RWPE1 (cell line): ENCODE data around the gene CLDN18.

Source experiments
- CTCF ChIA-PET: fragments of 350-600 bp; sonication (Branson Sonifier 250); formaldehyde crosslinking; extraction: SDS; loops from one replicate; lab custom pipeline; 2021; lab: Yijun Ruan, JAX
- POLR2A ChIA-PET: fragments of 400-600 bp; formaldehyde crosslinking; extraction: SDS; loops from one replicate; lab custom pipeline; 2020; ENCODE audit warnings: antibody characterized with exemption; ENCODE audit not compliant: low non-redundant PET; lab: Yijun Ruan, JAX
- DNase-seq: peaks from one replicate; pipeline ENCODE4 v3.0.0; 2012; ENCODE audit warnings: low spot score
- H3K27ac ChIP-seq: fragments of 450-650 bp; 2 replicates; pipeline ENCODE4 v1.5.1; 2017
- TF ChIP-seq, protein P1 (sequence below): fragments of 450-650 bp; conservative IDR thresholded peaks from 2 replicates; pipeline ENCODE4 v1.5.1; 2017; ENCODE audit warnings: low read depth, mild to moderate bottlenecking

CLDN18 gene

DNA sequence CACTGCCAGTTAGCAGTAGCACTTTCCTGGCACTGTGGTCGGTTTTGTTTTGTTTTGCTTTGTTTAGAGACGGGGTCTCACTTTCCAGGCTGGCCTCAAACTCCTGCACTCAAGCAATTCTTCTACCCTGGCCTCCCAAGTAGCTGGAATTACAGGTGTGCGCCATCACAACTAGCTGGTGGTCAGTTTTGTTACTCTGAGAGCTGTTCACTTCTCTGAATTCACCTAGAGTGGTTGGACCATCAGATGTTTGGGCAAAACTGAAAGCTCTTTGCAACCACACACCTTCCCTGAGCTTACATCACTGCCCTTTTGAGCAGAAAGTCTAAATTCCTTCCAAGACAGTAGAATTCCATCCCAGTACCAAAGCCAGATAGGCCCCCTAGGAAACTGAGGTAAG lies 22.6 kb downstream of the CLDN18 start:
- ChIA-PET CTCF (interaction anchor here (0.5 to 1.4 kb wide), 2 partner anchors 20 to 36 kb away, joined by 5 to 8 read pairs; no protein-coding TSS in a partner anchor), POLR2A (no interaction called here)
- H3K27ac ChIP-seq, result no peak overlapping the region
- DNase-seq, result no peak
- TF ChIP-seq, protein P1, sequence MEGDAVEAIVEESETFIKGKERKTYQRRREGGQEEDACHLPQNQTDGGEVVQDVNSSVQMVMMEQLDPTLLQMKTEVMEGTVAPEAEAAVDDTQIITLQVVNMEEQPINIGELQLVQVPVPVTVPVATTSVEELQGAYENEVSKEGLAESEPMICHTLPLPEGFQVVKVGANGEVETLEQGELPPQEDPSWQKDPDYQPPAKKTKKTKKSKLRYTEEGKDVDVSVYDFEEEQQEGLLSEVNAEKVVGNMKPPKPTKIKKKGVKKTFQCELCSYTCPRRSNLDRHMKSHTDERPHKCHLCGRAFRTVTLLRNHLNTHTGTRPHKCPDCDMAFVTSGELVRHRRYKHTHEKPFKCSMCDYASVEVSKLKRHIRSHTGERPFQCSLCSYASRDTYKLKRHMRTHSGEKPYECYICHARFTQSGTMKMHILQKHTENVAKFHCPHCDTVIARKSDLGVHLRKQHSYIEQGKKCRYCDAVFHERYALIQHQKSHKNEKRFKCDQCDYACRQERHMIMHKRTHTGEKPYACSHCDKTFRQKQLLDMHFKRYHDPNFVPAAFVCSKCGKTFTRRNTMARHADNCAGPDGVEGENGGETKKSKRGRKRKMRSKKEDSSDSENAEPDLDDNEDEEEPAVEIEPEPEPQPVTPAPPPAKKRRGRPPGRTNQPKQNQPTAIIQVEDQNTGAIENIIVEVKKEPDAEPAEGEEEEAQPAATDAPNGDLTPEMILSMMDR, result no peak

DNA sequence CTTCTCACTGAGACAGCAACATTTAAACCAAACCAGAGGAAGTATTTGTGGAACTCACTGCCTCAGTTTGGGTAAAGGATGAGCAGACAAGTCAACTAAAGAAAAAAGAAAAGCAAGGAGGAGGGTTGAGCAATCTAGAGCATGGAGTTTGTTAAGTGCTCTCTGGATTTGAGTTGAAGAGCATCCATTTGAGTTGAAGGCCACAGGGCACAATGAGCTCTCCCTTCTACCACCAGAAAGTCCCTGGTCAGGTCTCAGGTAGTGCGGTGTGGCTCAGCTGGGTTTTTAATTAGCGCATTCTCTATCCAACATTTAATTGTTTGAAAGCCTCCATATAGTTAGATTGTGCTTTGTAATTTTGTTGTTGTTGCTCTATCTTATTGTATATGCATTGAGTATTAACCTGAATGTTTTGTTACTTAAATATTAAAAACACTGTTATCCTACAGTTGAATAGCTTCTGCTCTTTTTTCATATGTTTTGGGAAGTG lies 23.3 kb downstream of the CLDN18 start:
- TF ChIP-seq, protein P1, result no peak
- ChIA-PET POLR2A (no interaction called here), CTCF (interaction anchor here (0.5 to 1.4 kb wide), 2 partner anchors 19 to 35 kb away, joined by 5 to 8 read pairs; no protein-coding TSS in a partner anchor)
- DNase-seq, result no peak
- H3K27ac ChIP-seq, result no peak overlapping the region

DNA sequence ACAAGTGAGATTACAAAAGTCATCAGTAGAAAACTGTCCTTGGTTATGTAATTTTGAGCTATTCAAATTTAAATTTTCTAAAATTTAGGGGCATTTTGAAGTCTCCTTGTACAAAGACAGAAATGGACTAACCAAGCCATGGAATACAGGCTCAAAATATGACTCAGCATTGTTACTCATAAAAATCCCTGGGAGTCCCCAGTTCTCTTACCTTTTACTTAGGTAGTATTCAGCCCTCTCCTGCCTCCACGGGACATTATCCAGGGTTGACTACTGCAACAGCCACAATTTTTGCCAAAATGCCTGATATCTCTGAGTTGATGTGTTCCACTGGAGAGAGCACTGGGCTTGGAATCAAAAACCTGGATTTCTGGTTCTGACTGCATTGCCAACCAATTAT lies 25.0 kb downstream of the CLDN18 start:
- ChIA-PET CTCF (no interaction called here), POLR2A (no interaction called here)
- H3K27ac ChIP-seq, result no peak overlapping the region
- DNase-seq, result no peak
- TF ChIP-seq, protein P1, result no peak

DNA sequence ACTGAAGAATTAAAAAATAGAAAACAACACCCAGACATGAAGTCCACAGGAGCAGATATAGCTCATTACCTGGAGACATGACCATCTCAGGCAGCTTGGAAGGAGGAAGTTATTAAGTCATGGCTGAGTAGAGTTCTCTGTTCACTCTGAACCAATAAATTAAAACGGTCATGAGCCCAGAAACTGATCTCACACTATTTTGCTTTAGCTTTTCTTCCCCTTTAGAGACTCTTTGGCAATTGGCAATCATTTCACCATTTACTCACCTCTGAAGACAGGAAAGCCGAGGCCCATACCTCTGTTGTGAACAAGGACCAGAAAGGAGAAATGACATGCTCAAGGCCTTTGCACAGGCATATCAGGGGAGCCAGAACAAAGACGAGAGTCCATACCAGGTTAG lies 26.6 kb downstream of the CLDN18 start:
- ChIA-PET CTCF (interaction anchor here (1.8 kb wide), 1 partner anchor 16 kb away, joined by 6 read pairs; no protein-coding TSS in a partner anchor), POLR2A (no interaction called here)
- no peak for DNase-seq
- TF ChIP-seq, protein P1, result no peak
- no peak overlapping the region for H3K27ac ChIP-seq

DNA sequence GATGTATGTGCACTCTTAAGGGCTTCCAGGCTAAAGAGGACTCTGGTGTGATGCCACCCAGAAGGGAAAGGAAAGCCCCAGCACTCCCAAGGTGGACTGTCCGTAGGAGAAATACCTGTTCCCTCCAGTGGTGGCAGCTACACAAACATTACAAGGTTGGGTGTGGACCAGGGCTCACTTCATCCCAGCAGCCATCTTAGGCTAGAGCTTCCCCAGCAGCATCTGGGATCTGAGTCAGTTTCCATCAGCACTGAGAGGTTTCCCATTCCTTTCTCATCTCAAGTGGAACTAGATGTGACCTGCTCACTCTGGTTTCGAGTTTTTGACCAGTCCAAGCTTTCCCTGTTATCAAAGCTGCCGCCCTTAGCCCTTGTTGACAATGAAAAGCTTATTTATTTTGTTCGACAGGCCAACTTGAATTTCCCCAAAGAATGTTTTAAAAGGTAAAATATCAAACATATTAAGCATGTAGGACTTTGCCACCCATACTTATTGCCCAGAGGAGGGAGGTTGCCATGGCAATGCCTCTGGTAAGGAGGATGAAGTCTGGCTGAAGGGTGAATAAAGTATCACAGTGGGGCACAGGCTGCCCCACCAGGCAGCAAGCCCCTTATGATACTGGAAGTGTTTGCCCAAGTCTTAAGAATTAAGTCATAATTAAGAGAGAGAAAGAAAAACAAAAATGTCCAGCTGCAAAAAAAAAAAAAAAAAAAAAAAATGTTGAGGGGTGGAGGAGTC lies 28.9 kb downstream of the CLDN18 start:
- no peak overlapping the region for H3K27ac ChIP-seq
- CTCF ChIA-PET, result interaction anchor here (0.6 to 1.3 kb wide), 2 partner anchors 8 to 14 kb away, joined by 3 to 4 read pairs; no protein-coding TSS in a partner anchor
- POLR2A ChIA-PET, result no interaction called here
- DNase-seq, result no peak
- TF ChIP-seq, protein P1, result no peak

DNA sequence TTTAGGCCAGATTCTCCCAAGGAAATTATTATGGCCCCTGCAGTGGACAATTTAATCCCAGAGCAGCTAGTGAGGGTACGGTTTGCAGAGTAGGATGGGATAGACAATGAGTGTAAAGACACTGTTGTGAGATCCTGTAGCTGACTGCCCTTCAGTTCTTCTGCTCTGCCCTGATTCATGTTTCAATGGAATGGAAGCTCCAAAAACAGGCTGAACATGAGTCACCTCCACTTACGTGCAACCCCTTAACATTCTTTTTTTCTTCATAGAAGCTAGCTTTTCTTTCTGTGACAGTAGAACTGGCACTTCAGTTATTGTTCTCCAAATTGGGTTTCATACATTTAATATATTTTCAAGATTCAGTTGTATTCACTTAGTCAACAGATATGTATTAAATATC lies 32.1 kb downstream of the CLDN18 start:
- TF ChIP-seq, protein P1, result no peak
- no peak overlapping the region for H3K27ac ChIP-seq
- ChIA-PET CTCF (interaction anchor here (0.5 kb wide), 1 partner anchor 73 kb away, joined by 3 read pairs; the partner anchor contains the start of gene DZIP1L), POLR2A (no interaction called here)
- peak; percentile 16 for DNase-seq
